NOMO-1 treated with DMSO at 0.1 percent for 48 hours (cell line): ENCODE data around the gene FAM162A.
"Not testable (repeated sequence)": the region's sequence is repeated elsewhere in the genome, so short reads cannot be mapped to it uniquely, and the experiment has no call there.

Experiments used
- DNase-seq: peaks from one replicate; lab custom pipeline; 2025; ENCODE audit not compliant: unreplicated experiment; lab: John Stamatoyannopoulos, UW

FAM162A gene

GRCh38 chr3:122415762-122416654 lies 32.0 kb downstream of the FAM162A start, which contains the start of gene WDR5B:
Gene WDR5B (minus strand): TSS chr3:122416062. CDS start chr3:122415528, 534 bp downstream.
- DNase-seq, result no peak

GRCh38 chr3:122416966-122417365 lies 33.0 kb downstream of the FAM162A start:
- DNase-seq, result no peak

- DNase-seq, result no peak
Measured at GRCh38 chr3:122421101-122421500, 37.1 kb downstream of the FAM162A start.

GRCh38 chr3:122421836-122422235 lies 37.9 kb downstream of the FAM162A start:
- no peak for DNase-seq

GRCh38 chr3:122427857-122428471 lies 44.0 kb downstream of the FAM162A start:
- no peak for DNase-seq

DNA sequence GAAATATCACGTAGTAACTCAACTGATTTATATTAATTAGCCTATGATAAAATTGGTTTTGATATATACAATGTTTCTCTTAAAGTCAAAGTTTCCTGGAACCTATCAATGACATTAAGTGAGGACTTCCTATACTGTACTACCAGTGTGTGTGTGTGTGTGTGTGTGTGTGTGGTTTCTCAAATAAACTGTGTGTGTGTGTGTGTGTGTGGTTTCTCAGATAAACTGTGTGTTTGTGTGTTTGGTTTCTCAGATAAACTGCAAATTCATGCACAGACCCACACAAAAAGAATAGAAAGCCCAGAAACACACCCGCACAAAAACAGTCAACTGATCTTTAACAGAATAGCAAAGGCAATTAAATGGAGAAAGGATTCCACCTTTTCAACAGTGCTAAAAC lies 46.4 kb downstream of the FAM162A start:
- no peak for DNase-seq

- DNase-seq, result no peak
Measured at GRCh38 chr3:122435950-122436349, 52.0 kb downstream of the FAM162A start.

DNA sequence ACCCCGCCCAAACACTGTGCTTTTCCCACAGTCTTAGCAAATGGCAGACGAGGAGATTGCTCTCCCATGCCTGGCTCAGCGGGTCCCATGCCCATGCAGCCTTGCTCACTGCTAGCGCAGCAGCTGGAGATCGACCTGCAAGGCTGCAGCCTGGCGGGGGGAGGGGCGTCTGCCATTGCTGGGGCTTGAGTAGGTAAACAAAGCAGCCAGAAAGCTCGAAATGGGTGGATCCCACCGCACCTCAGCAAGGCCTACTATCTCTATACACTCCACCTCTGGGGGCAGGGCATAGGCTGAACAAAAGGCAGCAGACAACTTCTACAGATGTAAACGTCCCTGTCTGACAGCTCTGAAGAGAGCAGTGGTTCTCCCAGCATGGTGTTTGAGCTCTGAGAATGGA lies 59.1 kb downstream of the FAM162A start:
- DNase-seq, result no peak

DNA sequence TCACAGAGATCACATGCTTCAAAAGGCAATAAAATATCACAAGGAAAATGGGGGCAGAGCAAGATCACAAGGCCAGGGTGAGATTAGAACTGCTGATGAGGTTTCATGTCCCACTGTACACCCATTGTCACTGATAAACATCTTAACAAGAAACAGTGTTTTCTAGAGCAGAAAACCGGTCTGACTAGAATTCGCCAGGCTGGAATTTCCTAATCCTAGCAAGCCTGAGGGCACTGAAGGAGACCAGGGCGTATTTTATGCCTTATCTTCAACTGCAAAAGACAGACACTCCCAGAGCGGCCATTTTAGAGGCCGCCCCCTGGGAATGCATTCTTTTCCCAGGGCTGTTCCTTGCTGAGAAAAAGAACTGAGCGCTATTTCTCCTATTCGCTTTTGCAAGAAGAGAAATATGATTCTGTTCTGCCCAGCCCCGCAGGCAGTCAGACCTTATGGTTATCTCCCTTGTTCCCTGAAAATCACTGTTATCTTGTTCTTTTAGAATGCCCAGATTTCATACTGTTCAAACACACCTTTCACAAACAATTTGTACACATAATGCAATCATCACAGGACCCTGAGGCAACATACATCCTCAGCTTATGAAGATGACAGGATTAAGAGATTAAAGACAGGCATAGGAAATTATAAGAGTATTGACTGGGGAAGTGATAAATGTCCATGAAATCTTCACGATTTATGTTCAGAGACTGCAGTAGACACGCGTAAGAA lies 59.9 kb downstream of the FAM162A start:
- DNase-seq, result not testable (repeated sequence)

DNA sequence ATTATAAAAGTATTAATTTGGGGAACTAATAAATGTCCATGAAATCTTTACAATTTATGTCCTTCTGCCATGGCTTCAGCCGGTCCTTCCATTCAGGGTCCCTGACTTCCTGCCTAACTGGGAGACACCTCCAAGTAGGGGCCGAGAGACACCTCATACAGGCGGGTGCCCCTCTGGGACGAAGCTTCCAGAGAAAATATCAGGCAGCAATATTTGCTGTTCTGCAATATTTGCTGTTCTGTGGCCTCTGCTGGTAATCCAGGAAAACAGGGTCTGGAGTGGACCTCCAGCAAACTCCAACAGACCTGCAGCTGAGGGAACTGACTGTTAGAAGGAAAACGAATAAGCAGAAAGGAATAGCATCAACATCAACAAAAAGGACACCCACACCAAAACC lies 60.5 kb downstream of the FAM162A start:
- not testable (repeated sequence) for DNase-seq

DNA sequence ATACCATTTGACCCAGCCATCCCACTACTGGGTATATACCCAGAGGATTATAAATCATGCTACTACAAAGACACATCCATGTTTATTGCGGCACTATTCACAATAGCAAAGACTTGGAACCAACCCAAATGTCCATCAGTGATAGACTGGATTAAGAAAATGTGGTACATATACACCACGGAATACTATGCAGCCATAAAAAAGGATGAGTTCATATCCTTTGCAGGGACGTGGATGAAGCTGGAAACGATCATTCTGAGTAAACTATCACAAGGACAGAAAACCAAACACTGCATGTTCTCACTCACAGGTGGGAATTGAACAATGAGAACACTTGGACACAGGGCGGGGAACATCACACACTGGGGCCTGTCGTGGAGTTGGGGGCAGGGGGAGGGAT lies 64.2 kb downstream of the FAM162A start:
- DNase-seq, result not testable (repeated sequence)

DNA sequence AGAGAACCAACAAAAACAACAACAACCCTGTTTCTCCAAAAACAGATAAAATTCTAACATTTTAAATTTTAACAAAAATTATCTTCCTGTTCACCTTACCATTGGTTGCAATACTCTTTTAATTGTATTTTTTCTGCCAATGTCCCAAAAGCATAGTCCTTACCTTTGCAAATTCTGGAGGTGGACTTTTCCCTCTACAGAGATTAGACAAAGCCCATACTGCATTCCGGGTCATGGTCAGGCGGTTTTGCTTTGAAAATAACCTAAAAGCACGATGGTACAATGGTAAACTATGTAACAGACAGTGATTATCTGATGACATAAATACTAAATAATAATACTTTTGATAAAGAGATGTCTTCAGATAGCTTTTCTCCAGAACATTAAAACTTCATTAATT lies 67.4 kb downstream of the FAM162A start:
- DNase-seq, result no peak

GRCh38 chr3:122456074-122456473 lies 72.1 kb downstream of the FAM162A start:
- DNase-seq, result no peak

DNA sequence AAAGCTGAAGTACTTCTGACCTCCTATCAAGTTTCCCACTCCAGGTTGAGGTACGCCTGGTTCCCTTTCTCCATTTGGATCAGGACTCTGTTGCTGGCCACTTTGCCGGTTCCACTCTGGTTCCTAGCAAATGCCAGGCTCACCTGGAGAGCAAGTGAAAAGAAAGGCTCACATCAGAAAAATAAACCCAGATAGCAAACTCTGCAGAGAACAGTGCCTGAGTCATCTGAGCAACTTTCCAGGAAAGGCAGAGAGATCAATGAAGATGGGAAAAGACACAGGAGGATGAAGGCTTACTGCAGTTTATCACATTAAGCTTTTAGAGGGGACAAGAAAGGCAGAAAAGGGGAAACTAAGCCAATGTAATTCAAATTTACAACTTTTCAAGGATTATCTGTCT lies 73.7 kb downstream of the FAM162A start:
- DNase-seq, result no peak

- peak; percentile 30 for DNase-seq
Measured at GRCh38 chr3:122458992-122459391, 75.0 kb downstream of the FAM162A start.

DNA sequence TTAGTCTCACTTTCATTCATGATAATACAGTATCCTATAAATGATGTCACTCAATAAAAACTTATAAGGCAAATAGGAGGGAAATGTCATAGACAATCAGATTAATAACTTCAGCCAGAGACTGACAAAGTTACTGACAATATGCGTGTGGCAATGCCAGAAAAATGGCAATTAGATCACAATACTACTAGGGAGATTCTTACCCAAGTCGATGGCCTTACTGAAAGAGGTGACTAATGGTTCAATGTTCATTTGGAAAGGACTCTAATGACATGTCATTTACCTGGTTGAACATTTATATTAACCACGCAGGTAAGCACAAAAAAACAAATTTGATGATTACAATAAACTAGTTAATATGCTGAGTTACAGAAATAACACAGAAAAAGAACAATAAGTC lies 77.8 kb downstream of the FAM162A start:
- DNase-seq, result no peak
